GM19025 (cell line): ENCODE results near the gene ZNRF3.
"Not testable (repeated sequence)": the region's sequence is repeated elsewhere in the genome, so short reads cannot be mapped to it uniquely, and the experiment has no call there.

ENCODE experiments used
- ATAC-seq: cut with Tn5 transposase; IDR thresholded peaks from one replicate; pipeline ENCODE4 v1.9.1; 2021; ENCODE audit warnings: mild to moderate bottlenecking, low read depth, moderate library complexity; ENCODE audit not compliant: unreplicated experiment

The ZNRF3 gene

GRCh38 chr22:28905256-28905832 lies 22.0 kb downstream of the ZNRF3 start:
- no peak for ATAC-seq

GRCh38 chr22:28906312-28906711 lies 22.9 kb downstream of the ZNRF3 start:
- ATAC-seq, result no peak

GRCh38 chr22:28907311-28908008 lies 24.1 kb downstream of the ZNRF3 start:
- peak; percentile 69 for ATAC-seq

- ATAC-seq, result not testable (repeated sequence)
These were observed 25.4 kb downstream of the ZNRF3 start for GRCh38 chr22:28908810-28909209.

- ATAC-seq, result no peak
These were observed 26.0 kb downstream of the ZNRF3 start for GRCh38 chr22:28909375-28909774.

GRCh38 chr22:28910569-28911303 lies 27.4 kb downstream of the ZNRF3 start:
- ATAC-seq, result no peak

- no peak for ATAC-seq
These were observed 27.9 kb downstream of the ZNRF3 start for GRCh38 chr22:28911304-28911690.

GRCh38 chr22:28911777-28912669 lies 28.7 kb downstream of the ZNRF3 start:
- ATAC-seq, result no peak

- no peak for ATAC-seq
These were observed 30.8 kb downstream of the ZNRF3 start for GRCh38 chr22:28914201-28914600.

GRCh38 chr22:28915969-28916368 lies 32.6 kb downstream of the ZNRF3 start:
- ATAC-seq, result no peak

GRCh38 chr22:28917747-28918549 lies 34.6 kb downstream of the ZNRF3 start:
- ATAC-seq, result no peak

- no peak for ATAC-seq
These were observed 35.3 kb downstream of the ZNRF3 start for GRCh38 chr22:28918550-28919271.

GRCh38 chr22:28920757-28921584 lies 37.6 kb downstream of the ZNRF3 start:
- ATAC-seq, result no peak

- no peak for ATAC-seq
These were observed 38.2 kb downstream of the ZNRF3 start for GRCh38 chr22:28921585-28921879.

GRCh38 chr22:28922540-28923244 lies 39.3 kb downstream of the ZNRF3 start:
- no peak for ATAC-seq

GRCh38 chr22:28923826-28924732 lies 40.7 kb downstream of the ZNRF3 start:
- ATAC-seq, result no peak

GRCh38 chr22:28925916-28926315 lies 42.5 kb downstream of the ZNRF3 start:
- ATAC-seq, result no peak
